B cell (primary cell): Measurements from ENCODE around the gene SLFN12. TPM values are rescaled to one million over a fixed set of nuclear protein-coding genes. Genes with fewer than 3 reads are reported as not detected.

ENCODE experiments used
- ATAC-seq: fragments of 200-7000 bp; cut with Tn5 transposase; one replicate; pipeline ENCODE4 v1.10.0; 2021; ENCODE audit warnings: low read depth, mild to moderate bottlenecking, moderate number of reproducible peaks, moderate library complexity
- CTCF ChIA-PET: fragments of 350-600 bp; sonication (Branson Sonifier 250); formaldehyde crosslinking; loops from one replicate; lab custom pipeline; 2021; ENCODE audit warnings: antibody characterized with exemption, inconsistent platforms; lab: Charles Lee
- POLR2A ChIA-PET: fragments of 350-600 bp; sonication (Branson Sonifier 250); formaldehyde crosslinking; loops from one replicate; lab custom pipeline; 2021; ENCODE audit warnings: antibody characterized with exemption; lab: Charles Lee
- DNase-seq: peaks from one replicate; pipeline ENCODE4 v3.0.0; 2013
- H2AFZ ChIP-seq: 2 replicates; pipeline ENCODE4 v1.6.1; 2012; ENCODE audit warnings: mild to moderate bottlenecking, low read depth, low read length; ENCODE audit not compliant: insufficient read depth, poor library complexity, severe bottlenecking
- H3K27ac ChIP-seq, 2 donors: 1 replicate in 1 of 2; 2 replicates in 1 of 2; pipeline ENCODE4 v1.5.1; 2012 to 2013; ENCODE audit warnings: low read length in 2 of 2, mild to moderate bottlenecking in 2 of 2, moderate library complexity in 1 of 2
- H3K27me3 ChIP-seq, 4 experiments: fragments of 200-600 bp in 1 of 4; sonication (generic) in 1 of 4; replicated peaks in 1 of 4; 1 replicate in 2 of 4; 2 replicates in 2 of 4; pipeline versions ENCODE4 v1.6.1 to v1.7.0; 2013 to 2016; ENCODE audit warnings: low read length in 3 of 4, mild to moderate bottlenecking in 2 of 4, mixed read lengths in 1 of 4, moderate library complexity in 1 of 4; ENCODE audit not compliant: insufficient read depth in 4 of 4, control insufficient read depth in 3 of 4; ENCODE audit errors: control extremely low read depth in 1 of 4
- H3K36me3 ChIP-seq, 2 experiments: replicated peaks in 1 of 2; 1 replicate in 1 of 2; 2 replicates in 1 of 2; pipeline versions ENCODE4 v1.6.1 to v1.7.1; 2013; ENCODE audit warnings: low read length in 1 of 2; ENCODE audit not compliant: insufficient read depth in 2 of 2, control insufficient read depth in 1 of 2; ENCODE audit errors: control extremely low read depth in 1 of 2, extremely low read depth in 1 of 2
- H3K4me1 ChIP-seq, 2 donors: fragments of 200-600 bp in 1 of 2; sonication (generic) in 1 of 2; 1 replicate in 1 of 2; 2 replicates in 1 of 2; pipeline versions ENCODE4 v1.5.1 to v1.6.1; 2013 to 2017; ENCODE audit warnings: low read length in 2 of 2; ENCODE audit not compliant: control insufficient read depth in 2 of 2, insufficient read depth in 2 of 2
- H3K4me2 ChIP-seq: replicated peaks from 2 replicates; pipeline ENCODE3; 2012; ENCODE audit warnings: mild to moderate bottlenecking, low read depth, low read length; ENCODE audit not compliant: poor library complexity, severe bottlenecking
- H3K4me3 ChIP-seq, 5 experiments: fragments of 200-600 bp in 1 of 5; sonication (generic) in 1 of 5; 1 replicate in 3 of 5; 2 replicates in 2 of 5; pipeline versions ENCODE4 v1.5.1 to v1.7.0; 2011 to 2016; ENCODE audit warnings: low read length in 4 of 5, mild to moderate bottlenecking in 4 of 5, low read depth in 2 of 5, control low read depth in 1 of 5, moderate library complexity in 1 of 5; ENCODE audit not compliant: insufficient read depth in 1 of 5; ENCODE audit errors: control extremely low read depth in 1 of 5, extremely low read depth in 1 of 5
- H3K79me2 ChIP-seq: fragments of 200-600 bp; sonication (generic); one replicate; pipeline ENCODE4 v1.6.0; 2016; ENCODE audit warnings: low read length; ENCODE audit not compliant: control insufficient read depth, insufficient read depth
- H3K9ac ChIP-seq: fragments of 200-600 bp; sonication (generic); 2 replicates; pipeline ENCODE4 v1.6.1; 2017; ENCODE audit warnings: mild to moderate bottlenecking, low read length, moderate library complexity
- H3K9me3 ChIP-seq, 3 donors: one replicate each; pipeline versions ENCODE4 v1.6.1 to v1.7.1; 2013; ENCODE audit warnings: low read length in 2 of 3; ENCODE audit not compliant: control insufficient read depth in 2 of 3, insufficient read depth in 1 of 3; ENCODE audit errors: control extremely low read depth in 1 of 3
- H4K20me1 ChIP-seq: 2 replicates; pipeline ENCODE4 v1.6.0; 2012; ENCODE audit warnings: mild to moderate bottlenecking, low read length; ENCODE audit not compliant: insufficient read depth, control insufficient read depth, poor library complexity, severe bottlenecking
- H3K27ac Mint-ChIP-seq: one replicate; pipeline ENCODE4 v1.8.0; 2021; ENCODE audit warnings: mixed read lengths
- H3K27me3 Mint-ChIP-seq: one replicate; pipeline ENCODE4 v1.8.0; 2021; ENCODE audit warnings: mixed read lengths
- H3K4me1 Mint-ChIP-seq: one replicate; pipeline ENCODE4 v1.8.0; 2021; ENCODE audit warnings: mixed read lengths
- H3K4me3 Mint-ChIP-seq: one replicate; pipeline ENCODE4 v1.8.0; 2021; ENCODE audit warnings: mixed read lengths
- H3K9me3 Mint-ChIP-seq: one replicate; pipeline ENCODE4 v1.8.0; 2022; ENCODE audit warnings: mixed read lengths; ENCODE audit not compliant: insufficient read depth
- EZH2 ChIP-seq: IDR thresholded peaks from 2 replicates; pipeline ENCODE4 v1.6.1; 2012; ENCODE audit warnings: borderline replicate concordance, low read depth, mild to moderate bottlenecking, moderate library complexity, low read length; ENCODE audit not compliant: insufficient read depth, poor library complexity, severe bottlenecking
- WGBS: methylation state at CpG from one replicate; pipeline ENCODE4 v1.1.5; 2013; ENCODE audit warnings: missing lambda C conversion rate; ENCODE audit not compliant: insufficient coverage; 5-methylcytosine and 5-hydroxymethylcytosine counted together
- intact Hi-C: fragments of 100-400 bp; cut with micrococcal nuclease; formaldehyde crosslinking; loops from one replicate; pipeline ENCODE4 v1.10.0; 2022
- polyA plus RNA-seq: library from polyadenylated mRNA; depleted of rRNA; stranded (reverse); fragments of >200 nt; gene quantifications from 2 replicates; pipeline ENCODE4 v1.2.3, GENCODE V29; 2012
- total RNA-seq, 2 donors: library from RNA; stranded (reverse); fragments of 120-200 nt in 1 of 2; gene quantifications; 1 replicate in 1 of 2; 2 replicates in 1 of 2; pipeline versions ENCODE4 v1.2.3 to v1.2.4, GENCODE V29; 2013 to 2022
- TF ChIP-seq, protein P1 (sequence below): fragments of 200-600 bp; IDR thresholded peaks from one replicate; pipeline ENCODE4 v1.8.0; 2022; ENCODE audit warnings: antibody characterized with exemption, mild to moderate bottlenecking

Gene SLFN12
- total and polyA plus RNA-seq, 2 donors (not counting 1 experiment from before 2014, with no cell fraction given) = 1.9 to 8.0 TPM

DNA sequence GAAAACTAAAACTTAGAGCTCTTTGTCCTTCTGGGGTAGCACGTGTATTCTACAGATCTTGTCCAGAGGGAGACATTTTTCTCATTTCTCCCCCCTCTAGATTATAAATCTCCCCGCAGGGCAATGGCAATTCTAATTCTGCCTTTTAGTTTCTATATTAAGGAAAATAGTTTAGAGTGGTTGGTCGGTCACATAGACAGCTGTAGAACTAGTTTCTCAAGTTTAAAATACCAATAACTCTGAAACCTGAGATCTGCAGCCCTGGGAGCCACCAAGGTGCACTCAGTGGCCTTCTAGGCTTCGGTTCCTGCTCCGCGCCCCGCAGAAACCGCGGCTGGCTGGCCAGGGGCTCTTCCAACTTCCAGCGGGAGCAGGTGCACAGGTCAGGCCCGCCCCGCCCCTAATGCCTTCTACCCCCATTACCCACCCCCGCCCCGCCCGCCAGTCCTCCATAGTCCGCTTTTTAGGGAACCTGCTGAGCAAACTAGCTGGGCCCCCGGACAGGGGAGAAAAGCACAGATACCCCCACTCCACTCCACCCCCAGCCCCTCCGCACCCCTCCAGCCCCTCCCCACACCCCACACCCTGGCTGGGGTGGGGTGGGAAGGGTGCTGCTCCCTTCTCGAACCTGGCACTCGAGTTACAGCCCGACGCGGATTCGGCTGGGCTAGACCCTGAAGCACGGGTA is 59.3 kb downstream of the SLFN12 start:
- intact Hi-C loops = loop anchor here (1.0 to 5.0 kb wide), 5 partner anchors 32 to 166 kb away; partner anchors contain the start of genes SLFN12 and SLFN13
- H3K4me1 Mint-ChIP-seq = peaks cover 55% of the 10 kb centered on the region
- H3K4me2 ChIP-seq = peak overlapping the region; percentile 92

More for the DNA sequence above, 59.3 kb downstream of the SLFN12 start:
- Histone ChIP-seq H3K79me2 (peaks cover 17% of the 10 kb centered on the region), H2AFZ (peak overlapping the region; percentile 82), H3K27ac (peak overlapping the region; percentile 79 to 85), H3K9ac (peak overlapping the region; percentile 76), H3K36me3 (no peaks in the 10 kb centered on the region), H3K4me1 (peaks cover 13 to 14% of the 10 kb centered on the region in 2 donors), H3K9me3 (no peaks in the 10 kb centered on the region), H4K20me1 (no peaks in the 10 kb centered on the region), H3K4me3 (peak overlapping the region; percentile 18 to 87 (median 72)), H3K27me3 (no peaks in the 10 kb centered on the region)
- WGBS = 0% methylated on average over 14 of the region's 25 CpGs
- POLR2A ChIA-PET = interaction anchor here (0.6 to 1.9 kb wide), 7 partner anchors 42 to 115 kb away, joined by 4 to 11 read pairs (median 5); partner anchors contain the start of gene SLFN13
- peak; percentile 43 for ATAC-seq
- TF ChIP-seq EZH2 = no peak
- TF ChIP-seq, protein P1, sequence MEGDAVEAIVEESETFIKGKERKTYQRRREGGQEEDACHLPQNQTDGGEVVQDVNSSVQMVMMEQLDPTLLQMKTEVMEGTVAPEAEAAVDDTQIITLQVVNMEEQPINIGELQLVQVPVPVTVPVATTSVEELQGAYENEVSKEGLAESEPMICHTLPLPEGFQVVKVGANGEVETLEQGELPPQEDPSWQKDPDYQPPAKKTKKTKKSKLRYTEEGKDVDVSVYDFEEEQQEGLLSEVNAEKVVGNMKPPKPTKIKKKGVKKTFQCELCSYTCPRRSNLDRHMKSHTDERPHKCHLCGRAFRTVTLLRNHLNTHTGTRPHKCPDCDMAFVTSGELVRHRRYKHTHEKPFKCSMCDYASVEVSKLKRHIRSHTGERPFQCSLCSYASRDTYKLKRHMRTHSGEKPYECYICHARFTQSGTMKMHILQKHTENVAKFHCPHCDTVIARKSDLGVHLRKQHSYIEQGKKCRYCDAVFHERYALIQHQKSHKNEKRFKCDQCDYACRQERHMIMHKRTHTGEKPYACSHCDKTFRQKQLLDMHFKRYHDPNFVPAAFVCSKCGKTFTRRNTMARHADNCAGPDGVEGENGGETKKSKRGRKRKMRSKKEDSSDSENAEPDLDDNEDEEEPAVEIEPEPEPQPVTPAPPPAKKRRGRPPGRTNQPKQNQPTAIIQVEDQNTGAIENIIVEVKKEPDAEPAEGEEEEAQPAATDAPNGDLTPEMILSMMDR = no peak
- H3K9me3 Mint-ChIP-seq = peaks cover 11% of the 10 kb centered on the region
- no peaks in the 10 kb centered on the region for H3K27me3 Mint-ChIP-seq
- CTCF ChIA-PET = interaction anchor here (0.8 to 5.3 kb wide), 3 partner anchors 58 to 166 kb away, joined by 3 to 22 read pairs (median 9); no protein-coding TSS in a partner anchor
- peak; percentile 65 for DNase-seq
- H3K27ac Mint-ChIP-seq = peak overlapping the region; percentile 99
- peak overlapping the region; percentile 96 for H3K4me3 Mint-ChIP-seq
